Keratinocyte (primary cell): ENCODE data around the gene PIP5K1A. TPM values are rescaled to one million over a fixed set of nuclear protein-coding genes. Genes with fewer than 3 reads are reported as not detected.

Experiments
- DNase-seq: peaks from one replicate; pipeline ENCODE4 v3.0.0-alpha.2; 2011; ENCODE audit warnings: low read depth, missing footprints, low spot score
- FAIRE-seq: peaks from 2 replicates; lab custom pipeline; 2011; peaks lifted over from hg19 to GRCh38; lab: Jason Lieb, UNC
- H2AFZ ChIP-seq: 2 replicates; pipeline ENCODE4 v1.6.0; 2012; ENCODE audit warnings: low read length, control low read depth, inconsistent platforms; ENCODE audit not compliant: control insufficient read depth
- H3K27ac ChIP-seq: 2 replicates; pipeline ENCODE4 v1.5.1; 2011; ENCODE audit warnings: low read length; ENCODE audit not compliant: control insufficient read depth, insufficient read depth
- H3K27me3 ChIP-seq: 3 replicates; pipeline ENCODE4 v1.6.0; 2011; ENCODE audit warnings: low read length; ENCODE audit not compliant: control insufficient read depth, insufficient read depth; ENCODE audit errors: extremely low read depth
- H3K36me3 ChIP-seq, 2 experiments: 2 replicates in 1 of 2; 3 replicates in 1 of 2; pipeline ENCODE4 v1.5.1; 2011; ENCODE audit warnings: low read length in 2 of 2, mild to moderate bottlenecking in 1 of 2; ENCODE audit not compliant: control insufficient read depth in 2 of 2, insufficient read depth in 2 of 2; ENCODE audit errors: extremely low read depth in 1 of 2
- H3K4me1 ChIP-seq: 3 replicates; pipeline ENCODE4 v1.5.1; 2011; ENCODE audit warnings: low read length; ENCODE audit not compliant: control insufficient read depth, insufficient read depth; ENCODE audit errors: extremely low read depth
- H3K4me2 ChIP-seq: 3 replicates; pipeline ENCODE4 v1.6.0; 2011; ENCODE audit warnings: low read depth, low read length; ENCODE audit not compliant: control insufficient read depth, insufficient read depth; ENCODE audit errors: extremely low read depth
- H3K4me3 ChIP-seq, 3 experiments: fragments of 200-600 bp in 1 of 3; sonication (generic) in 1 of 3; 2 replicates in 2 of 3; 3 replicates in 1 of 3; pipeline ENCODE4 v1.5.1; 2011 to 2016; ENCODE audit warnings: low read length in 3 of 3, mild to moderate bottlenecking in 3 of 3, control low read depth in 2 of 3, inconsistent platforms in 1 of 3, low read depth in 1 of 3, mixed read lengths in 1 of 3, mixed run types in 1 of 3, moderate library complexity in 1 of 3; ENCODE audit not compliant: control insufficient read depth in 2 of 3, insufficient read depth in 2 of 3; ENCODE audit errors: extremely low read depth in 1 of 3
- H3K79me2 ChIP-seq: 2 replicates; pipeline ENCODE4 v1.6.0; 2012; ENCODE audit warnings: low read length; ENCODE audit not compliant: control insufficient read depth, insufficient read depth
- H3K9ac ChIP-seq: 3 replicates; pipeline ENCODE4 v1.6.0; 2011; ENCODE audit warnings: low read length; ENCODE audit not compliant: control insufficient read depth, insufficient read depth; ENCODE audit errors: extremely low read depth
- H3K9me1 ChIP-seq: 3 replicates; pipeline ENCODE4 v1.6.0; 2011; ENCODE audit warnings: low read length; ENCODE audit not compliant: control insufficient read depth, insufficient read depth; ENCODE audit errors: extremely low read depth
- H3K9me3 ChIP-seq: 2 replicates; pipeline ENCODE4 v1.5.1; 2012; ENCODE audit warnings: low read depth, low read length; ENCODE audit not compliant: control insufficient read depth
- H4K20me1 ChIP-seq: 3 replicates; pipeline ENCODE4 v1.6.0; 2011; ENCODE audit warnings: low read length; ENCODE audit not compliant: control insufficient read depth, insufficient read depth; ENCODE audit errors: extremely low read depth
- EZH2 ChIP-seq: IDR thresholded peaks from one replicate; pipeline ENCODE4 v1.6.1; 2012; ENCODE audit warnings: inconsistent platforms, mild to moderate bottlenecking, low read length, moderate library complexity
- dilution Hi-C: fragments of 300-500 bp; cut with MboI; formaldehyde crosslinking; loops from one replicate; pipeline ENCODE4 v1.7.0; 2020; ENCODE audit warnings: low sequenced_read_pairs; ENCODE audit not compliant: extremely low pct_ligation_motif_present
- polyA plus RNA-seq, 5 experiments: library from polyadenylated mRNA; depleted of rRNA in 3 of 5; stranded (reverse) in 3 of 5; stranded (forward) in 1 of 5; unstranded in 1 of 5; fragments of >200 nt; gene quantifications; 1 replicate in 1 of 5; 2 replicates in 3 of 5; 3 replicates in 1 of 5; pipeline versions ENCODE4 v1.2.1 to v1.2.3, GENCODE V29; 2011 to 2012; ENCODE audit warnings: missing spikeins in 2 of 5, low read depth in 1 of 5, low replicate concordance in 1 of 5
- TF ChIP-seq, protein P1 (sequence below), 3 experiments: IDR thresholded peaks in 1 of 3; conservative IDR thresholded peaks in 1 of 3; optimal IDR thresholded peaks in 1 of 3; 2 replicates in 2 of 3; 3 replicates in 1 of 3; pipeline versions ENCODE3 to v1.5.1; 2011; ENCODE audit warnings: low read length in 3 of 3, mild to moderate bottlenecking in 3 of 3, moderate library complexity in 2 of 3, control low read depth in 1 of 3, inconsistent platforms in 1 of 3; ENCODE audit not compliant: insufficient read depth in 2 of 3; ENCODE audit errors: extremely low read depth in 1 of 3

PIP5K1A gene
- polyA plus RNA-seq, 1 donor (not counting 4 experiments of a cell fraction or from before 2014, with no cell fraction given), result 124 TPM

DNA sequence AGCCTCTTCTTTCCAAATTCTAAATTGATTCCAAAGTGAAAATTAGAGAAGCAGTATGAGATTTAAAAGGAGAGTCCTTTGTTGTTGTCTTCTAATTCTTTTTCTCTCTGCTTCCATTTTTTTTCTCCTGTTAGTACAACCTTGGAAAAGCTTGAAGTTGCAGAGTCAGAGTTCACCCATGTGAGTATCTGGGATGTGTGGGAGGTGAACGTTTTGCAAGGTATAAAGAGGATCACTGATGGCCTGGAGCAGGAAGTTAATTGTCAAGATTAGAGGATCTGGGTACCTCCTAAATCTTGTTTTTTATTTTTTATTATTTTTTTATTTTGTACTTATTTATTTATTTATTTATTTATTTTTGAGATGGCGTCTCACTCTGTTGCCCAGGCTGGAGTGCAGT, 48.4 kb downstream of the PIP5K1A start:
- no peak overlapping the region for H2AFZ ChIP-seq

DNA sequence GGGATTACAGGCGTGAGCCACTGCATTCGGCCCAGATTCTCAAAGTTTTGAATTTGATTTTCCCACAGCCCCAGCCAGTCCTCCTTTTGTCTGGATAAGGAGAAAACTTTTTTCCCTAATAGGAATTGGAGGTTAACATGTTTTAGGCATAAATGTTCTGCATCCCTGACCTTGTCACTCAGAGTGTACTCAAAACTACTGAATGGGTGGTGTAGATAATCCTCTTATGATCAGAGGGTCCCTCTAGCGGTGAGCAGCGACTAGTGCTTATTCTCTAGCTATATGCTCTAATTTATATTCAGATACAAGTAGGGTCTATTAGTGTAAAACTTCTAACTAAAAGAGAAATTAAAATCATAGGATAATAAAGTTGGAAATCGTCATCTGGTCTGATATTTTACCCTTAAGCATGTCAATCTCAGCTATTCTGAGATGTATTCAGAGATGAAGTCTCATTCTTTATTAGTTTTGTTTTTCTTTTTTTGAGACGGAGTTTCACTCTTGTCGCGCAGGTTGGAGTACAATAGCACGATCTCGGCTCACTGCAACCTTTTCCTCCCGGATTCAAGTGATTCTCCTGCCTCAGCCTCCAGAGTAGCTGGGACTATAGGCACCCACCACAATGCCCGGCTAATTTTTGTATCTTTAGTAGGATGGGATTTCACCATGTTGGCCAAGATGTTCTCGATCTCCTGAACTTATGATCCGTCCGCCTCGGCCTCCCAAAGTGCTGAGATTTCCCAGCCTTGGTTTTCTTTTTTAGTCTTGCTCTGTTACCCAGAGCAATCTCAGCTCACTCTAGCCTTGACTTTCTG, 53.5 kb downstream of the PIP5K1A start:
- Histone ChIP-seq H3K79me2 (peaks cover 22% of the 10 kb centered on the region), H3K9me3 (no peaks in the 10 kb centered on the region), H3K4me1 (peaks cover 6% of the 10 kb centered on the region), H3K27ac (no peak overlapping the region), H3K4me3 (no peak overlapping the region), H3K4me2 (no peak overlapping the region), H4K20me1 (no peaks in the 10 kb centered on the region), H3K9ac (no peak overlapping the region), H3K9me1 (no peaks in the 10 kb centered on the region), H3K36me3 (peaks cover 11 to 15% of the 10 kb centered on the region in 2 experiments), H3K27me3 (no peaks in the 10 kb centered on the region), H2AFZ (no peak overlapping the region)
- TF ChIP-seq EZH2, result no peak
- TF ChIP-seq, protein P1, sequence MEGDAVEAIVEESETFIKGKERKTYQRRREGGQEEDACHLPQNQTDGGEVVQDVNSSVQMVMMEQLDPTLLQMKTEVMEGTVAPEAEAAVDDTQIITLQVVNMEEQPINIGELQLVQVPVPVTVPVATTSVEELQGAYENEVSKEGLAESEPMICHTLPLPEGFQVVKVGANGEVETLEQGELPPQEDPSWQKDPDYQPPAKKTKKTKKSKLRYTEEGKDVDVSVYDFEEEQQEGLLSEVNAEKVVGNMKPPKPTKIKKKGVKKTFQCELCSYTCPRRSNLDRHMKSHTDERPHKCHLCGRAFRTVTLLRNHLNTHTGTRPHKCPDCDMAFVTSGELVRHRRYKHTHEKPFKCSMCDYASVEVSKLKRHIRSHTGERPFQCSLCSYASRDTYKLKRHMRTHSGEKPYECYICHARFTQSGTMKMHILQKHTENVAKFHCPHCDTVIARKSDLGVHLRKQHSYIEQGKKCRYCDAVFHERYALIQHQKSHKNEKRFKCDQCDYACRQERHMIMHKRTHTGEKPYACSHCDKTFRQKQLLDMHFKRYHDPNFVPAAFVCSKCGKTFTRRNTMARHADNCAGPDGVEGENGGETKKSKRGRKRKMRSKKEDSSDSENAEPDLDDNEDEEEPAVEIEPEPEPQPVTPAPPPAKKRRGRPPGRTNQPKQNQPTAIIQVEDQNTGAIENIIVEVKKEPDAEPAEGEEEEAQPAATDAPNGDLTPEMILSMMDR (optimal IDR thresholded peaks at IDR 0.05 in 1 of 3, IDR thresholded peaks at IDR 0.05 in 1 of 3, conservative IDR thresholded peaks at IDR 0.05 in 1 of 3; ENCODE audit: extremely low read depth in 1 of 3, insufficient read depth in 2 of 3, low read length in 3 of 3), result peak; percentile 57 to 88 (median 63)
- FAIRE-seq, result no peak
- peak; percentile 53 for DNase-seq
- dilution Hi-C loops, result no loop called here

More for the DNA sequence above, 48.4 kb downstream of the PIP5K1A start:
- dilution Hi-C loops, result no loop called here
- no peaks in the 10 kb centered on the region for H4K20me1 ChIP-seq
- no peak overlapping the region for H3K4me2 ChIP-seq
- H3K36me3 ChIP-seq, result peaks cover 40% of the 10 kb centered on the region in 2 experiments
- no peaks in the 10 kb centered on the region for H3K4me1 ChIP-seq
- no peaks in the 10 kb centered on the region for H3K27me3 ChIP-seq
- no peak for FAIRE-seq
- H3K9me1 ChIP-seq, result no peaks in the 10 kb centered on the region
- no peaks in the 10 kb centered on the region for H3K9me3 ChIP-seq
- TF ChIP-seq, protein P1 (optimal IDR thresholded peaks at IDR 0.05 in 1 of 3, IDR thresholded peaks at IDR 0.05 in 1 of 3, conservative IDR thresholded peaks at IDR 0.05 in 1 of 3; ENCODE audit: extremely low read depth in 1 of 3, insufficient read depth in 2 of 3, low read length in 3 of 3), result no peak
- no peak for TF ChIP-seq EZH2
- no peaks in the 10 kb centered on the region for H3K79me2 ChIP-seq
- DNase-seq, result no peak
- H3K9ac ChIP-seq, result no peak overlapping the region
- no peak overlapping the region for H3K27ac ChIP-seq
- no peak overlapping the region for H3K4me3 ChIP-seq
